RWPE2 (cell line): Measurements from ENCODE around the gene ADAM23.

ENCODE experiments used
- ATAC-seq: fragments of 200-7000 bp; cut with Tn5 transposase; 3 replicates; pipeline ENCODE4 v1.9.1; 2021; ENCODE audit warnings: low read depth
- DNase-seq: peaks from one replicate; pipeline ENCODE4 v3.0.0-alpha.2; 2020; ENCODE audit warnings: low spot score
- H3K27ac ChIP-seq: fragments of 450-650 bp; 2 replicates; pipeline ENCODE4 v1.5.1; 2017; ENCODE audit warnings: mild to moderate bottlenecking; ENCODE audit not compliant: poor library complexity, severe bottlenecking
- H3K27me3 ChIP-seq: fragments of 250-450 bp; sonication (Bioruptor Pico); 2 replicates; pipeline ENCODE4 v1.5.1; 2021; ENCODE audit warnings: mild to moderate bottlenecking, moderate library complexity; ENCODE audit not compliant: insufficient read depth, poor library complexity, severe bottlenecking
- H3K36me3 ChIP-seq: fragments of 250-450 bp; sonication (Bioruptor Pico); 2 replicates; pipeline ENCODE4 v1.5.1; 2020; ENCODE audit warnings: low read depth, mild to moderate bottlenecking, moderate library complexity
- H3K4me1 ChIP-seq: fragments of 250-450 bp; sonication (Bioruptor Pico); 2 replicates; pipeline ENCODE4 v1.5.1; 2021; ENCODE audit warnings: mild to moderate bottlenecking, moderate library complexity; ENCODE audit not compliant: insufficient read depth, poor library complexity, severe bottlenecking
- H3K4me3 ChIP-seq: fragments of 250-450 bp; sonication (Bioruptor Pico); 2 replicates; pipeline ENCODE4 v1.5.1; 2021; ENCODE audit warnings: mild to moderate bottlenecking, moderate library complexity; ENCODE audit not compliant: severe bottlenecking
- H3K9me3 ChIP-seq: fragments of 250-450 bp; sonication (Bioruptor Pico); 2 replicates; pipeline ENCODE4 v1.5.1; 2021; ENCODE audit warnings: mild to moderate bottlenecking, moderate library complexity; ENCODE audit not compliant: severe bottlenecking
- CTCF ChIP-seq: fragments of 450-650 bp; IDR thresholded peaks from one replicate; pipeline ENCODE4 v1.5.1; 2017; ENCODE audit warnings: mild to moderate bottlenecking, moderate library complexity; ENCODE audit not compliant: poor library complexity, severe bottlenecking

ADAM23 gene

GRCh38 chr2:206641226-206641625 lies 197.9 kb downstream of the ADAM23 start:
- H3K9me3 ChIP-seq: no peaks in the 10 kb centered on the region
- H3K4me1 ChIP-seq: no peaks in the 10 kb centered on the region
- H3K4me3 ChIP-seq: no peak overlapping the region
- ATAC-seq (no peak), DNase-seq (no peak)
- H3K27me3 ChIP-seq: peaks cover 20% of the 10 kb centered on the region
- H3K27ac ChIP-seq: no peak overlapping the region
- H3K36me3 ChIP-seq: no peaks in the 10 kb centered on the region
- TF ChIP-seq CTCF: no peak

- Histone ChIP-seq H3K36me3 (no peaks in the 10 kb centered on the region), H3K27me3 (peaks cover 20% of the 10 kb centered on the region), H3K27ac (no peak within 1 kb of the TSS), H3K4me3 (no peak within 1 kb of the TSS), H3K9me3 (no peaks in the 10 kb centered on the region), H3K4me1 (no peaks in the 10 kb centered on the region)
- ATAC-seq: peak; percentile 66; the same call in 1 of the 3 replicates
- TF ChIP-seq CTCF: no peak
- DNase-seq: no peak
Measured at GRCh38 chr2:206642075-206643025, 199.0 kb downstream of the ADAM23 start, which contains the start of gene FAM237A. FAM237A (plus strand) TSS chr2:206642487; CDS start chr2:206644237, 1,750 bp downstream.

- Histone ChIP-seq H3K9me3 (no peaks in the 10 kb centered on the region), H3K4me3 (no peak overlapping the region), H3K4me1 (no peaks in the 10 kb centered on the region), H3K27me3 (peaks cover 3% of the 10 kb centered on the region), H3K27ac (no peak overlapping the region), H3K36me3 (no peaks in the 10 kb centered on the region)
- DNase-seq: no peak
- TF ChIP-seq CTCF: no peak
- no peak for ATAC-seq
Measured at GRCh38 chr2:206647985-206648384, 204.7 kb downstream of the ADAM23 start.

- no peak for TF ChIP-seq CTCF
- Histone ChIP-seq H3K4me3 (no peak overlapping the region), H3K27me3 (no peaks in the 10 kb centered on the region), H3K4me1 (no peaks in the 10 kb centered on the region), H3K9me3 (no peaks in the 10 kb centered on the region), H3K27ac (no peak overlapping the region), H3K36me3 (no peaks in the 10 kb centered on the region)
- no peak for DNase-seq
- ATAC-seq: no peak
Measured at GRCh38 chr2:206657087-206657486, 213.8 kb downstream of the ADAM23 start.

- no peak for DNase-seq
- no peaks in the 10 kb centered on the region for H3K9me3 ChIP-seq
- H3K27me3 ChIP-seq: no peaks in the 10 kb centered on the region
- no peak for ATAC-seq
- H3K36me3 ChIP-seq: no peaks in the 10 kb centered on the region
- no peak overlapping the region for H3K27ac ChIP-seq
- TF ChIP-seq CTCF: no peak
- no peaks in the 10 kb centered on the region for H3K4me1 ChIP-seq
- H3K4me3 ChIP-seq: no peak overlapping the region
Measured at GRCh38 chr2:206665251-206665650, 221.9 kb downstream of the ADAM23 start.
